NCI-H526 treated with DMSO at 0.1 percent for 48 hours (cell line): ENCODE data around the gene ELMOD1.

ENCODE experiments used
- DNase-seq: peaks from one replicate; lab custom pipeline; 2025; lab: John Stamatoyannopoulos, UW

Gene ELMOD1

GRCh38 chr11:107583629-107584195 lies 7.2 kb upstream of the ELMOD1 start:
- DNase-seq = no peak

DNA sequence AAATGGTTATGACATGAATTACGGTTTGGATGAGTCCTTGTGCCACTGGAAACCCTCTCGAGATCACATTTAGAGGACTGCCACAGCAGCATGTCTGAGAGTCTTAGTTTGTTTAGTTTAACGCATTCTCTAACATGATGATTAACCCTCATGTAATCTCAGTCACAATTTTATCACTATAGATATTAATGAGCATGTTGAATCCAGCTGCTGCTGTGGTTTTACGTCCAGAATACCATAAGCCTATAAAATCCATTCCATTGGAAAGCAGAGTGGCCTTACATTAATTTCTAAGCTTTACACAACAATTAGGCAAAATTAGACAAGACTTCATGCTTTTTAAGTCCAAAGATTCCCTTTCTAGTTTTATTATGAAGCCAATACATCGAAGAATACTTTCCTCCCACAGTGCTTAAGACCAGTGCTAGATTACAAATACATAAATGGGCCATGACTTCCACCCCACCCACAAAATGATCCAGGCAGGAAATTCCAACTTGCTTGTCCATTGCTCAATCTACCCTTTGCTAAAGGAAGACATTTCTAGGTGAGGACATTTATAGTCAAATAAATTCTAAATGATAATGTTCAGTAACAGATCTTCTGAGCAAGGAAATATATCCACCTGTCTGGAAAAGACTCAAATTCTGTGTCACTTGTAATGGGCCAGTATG lies 3.5 kb upstream of the ELMOD1 start:
- no peak for DNase-seq

- peak; percentile 57 for DNase-seq
Observed at GRCh38 chr11:107591378-107592230, 657 bp downstream of the ELMOD1 start.

GRCh38 chr11:107592231-107592590 lies 1.3 kb downstream of the ELMOD1 start:
- DNase-seq = no peak

GRCh38 chr11:107592813-107593212 lies 1.9 kb downstream of the ELMOD1 start:
- DNase-seq = no peak

DNA sequence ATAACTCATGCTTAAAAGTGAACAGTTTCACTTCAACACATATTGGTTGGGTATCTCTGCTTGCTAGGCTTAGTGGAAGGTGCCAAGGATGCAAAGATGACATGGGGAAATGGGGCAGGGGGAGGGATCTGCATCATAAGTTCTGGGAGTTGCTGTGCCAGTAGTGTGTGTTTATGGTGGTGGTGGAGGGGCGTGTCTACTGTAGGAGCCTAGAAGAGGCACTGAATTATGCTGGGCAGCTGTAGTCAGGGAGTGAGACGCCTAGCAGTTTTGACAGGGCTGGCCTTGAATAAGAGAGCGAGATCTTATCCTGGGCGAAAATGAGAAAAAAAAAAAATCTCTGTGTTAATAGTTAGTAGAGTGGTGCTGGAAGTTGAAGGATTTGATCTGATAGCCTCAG lies 3.0 kb downstream of the ELMOD1 start:
- no peak for DNase-seq

DNA sequence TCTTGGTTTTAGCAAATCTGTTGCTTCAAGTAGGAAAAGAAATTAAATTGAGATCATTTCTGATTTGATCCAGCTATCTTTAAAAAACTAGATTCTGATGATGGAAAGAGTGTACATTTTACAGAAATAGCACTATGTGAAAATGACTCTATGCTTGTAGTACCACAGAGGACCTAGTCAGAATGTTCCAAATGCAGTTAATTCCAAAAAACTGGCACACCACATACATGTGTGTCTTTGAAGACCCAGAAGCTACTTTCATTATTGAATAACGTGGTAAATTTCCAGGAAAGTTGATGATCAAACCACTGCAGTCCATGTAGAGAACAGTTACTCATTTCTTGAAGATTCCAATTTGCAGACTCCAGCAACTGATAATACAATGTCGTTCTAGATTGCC lies 3.8 kb downstream of the ELMOD1 start:
- no peak for DNase-seq

- peak; percentile 42 for DNase-seq
Observed at GRCh38 chr11:107598225-107599139, 7.5 kb downstream of the ELMOD1 start.

DNA sequence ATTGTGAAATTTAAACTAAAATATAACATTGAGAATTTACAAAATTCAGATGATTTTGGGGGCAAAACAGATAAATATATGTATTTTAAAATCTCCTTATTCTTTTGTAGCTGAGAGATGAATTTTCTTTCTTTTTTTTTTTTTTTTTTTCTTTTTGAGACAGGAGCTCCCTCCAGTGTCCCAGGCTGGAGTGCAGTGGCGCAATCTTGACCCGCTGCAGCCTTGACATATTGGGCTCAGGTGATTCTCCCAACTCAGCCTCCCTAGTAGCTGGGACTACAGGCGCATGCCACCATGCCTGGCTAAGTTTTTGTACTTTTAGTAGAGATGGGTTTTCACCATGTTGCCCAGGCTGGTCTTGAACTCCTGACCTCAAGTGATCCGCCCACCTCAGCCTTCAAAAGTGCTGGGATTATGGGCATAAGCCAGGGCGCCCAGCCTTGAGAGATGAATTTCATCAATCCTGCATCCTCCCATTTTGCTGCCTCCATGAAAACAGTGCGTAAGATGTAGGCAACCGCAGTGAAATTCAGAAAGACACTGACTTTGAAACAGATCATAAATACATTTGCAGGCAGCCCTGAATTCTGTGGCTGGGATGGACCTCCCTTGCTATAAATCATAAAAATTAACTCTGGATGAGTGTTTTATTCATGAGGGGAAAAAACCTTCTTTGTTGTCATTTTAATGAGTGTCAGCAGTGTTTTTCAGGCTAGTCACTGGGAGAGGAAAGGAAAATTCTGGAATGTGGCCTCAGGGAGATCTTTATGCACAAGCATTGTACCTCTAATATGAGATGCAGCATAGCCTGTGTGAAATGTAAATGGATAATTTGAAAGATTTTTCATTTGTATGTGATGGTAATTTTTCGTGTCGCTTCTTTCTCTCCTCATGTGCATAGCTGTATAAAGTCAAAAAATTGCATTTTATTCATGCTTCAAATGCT lies 14.4 kb downstream of the ELMOD1 start:
- DNase-seq = no peak

- DNase-seq = no peak
Observed at GRCh38 chr11:107606141-107606540, 15.2 kb downstream of the ELMOD1 start.

GRCh38 chr11:107608809-107609208 lies 17.9 kb downstream of the ELMOD1 start:
- no peak for DNase-seq

DNA sequence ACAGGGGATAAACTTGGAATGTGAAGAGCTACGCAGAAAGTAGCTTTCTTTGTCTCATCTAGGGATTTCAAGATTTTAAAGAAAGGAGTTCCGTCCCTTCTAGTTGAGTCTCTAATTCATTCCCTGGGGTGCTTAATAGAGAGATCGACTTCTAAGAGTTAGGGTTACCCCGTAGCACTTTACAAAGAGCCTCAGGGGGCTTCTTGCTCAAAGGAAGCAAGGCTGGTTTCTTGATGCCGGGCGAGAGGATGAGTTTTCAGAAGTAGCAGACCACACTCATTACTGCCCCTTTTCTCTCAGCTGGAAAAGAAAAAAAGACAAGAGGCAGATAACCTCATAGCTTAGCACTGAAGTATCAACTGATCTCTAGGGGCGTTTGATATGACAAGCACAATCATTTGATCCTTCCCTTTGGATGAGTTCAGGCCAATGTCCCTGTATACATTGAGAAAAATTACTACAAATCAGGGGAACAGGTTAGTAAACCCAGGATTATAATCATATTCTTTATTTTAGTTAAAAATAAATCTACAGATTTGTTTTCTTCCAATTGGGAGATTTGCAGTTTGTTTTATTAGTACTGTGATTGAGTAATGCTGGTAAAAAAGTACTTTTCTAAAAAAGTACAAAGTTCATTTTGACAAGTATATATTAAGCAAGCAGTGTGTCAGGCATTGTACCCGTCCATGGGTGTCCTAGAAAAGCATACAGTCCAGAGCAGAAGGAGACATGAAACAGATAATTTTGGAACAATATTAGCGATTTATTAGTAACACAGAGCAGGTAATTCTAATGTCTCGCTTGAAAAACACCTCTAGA lies 18.7 kb downstream of the ELMOD1 start:
- no peak for DNase-seq

DNA sequence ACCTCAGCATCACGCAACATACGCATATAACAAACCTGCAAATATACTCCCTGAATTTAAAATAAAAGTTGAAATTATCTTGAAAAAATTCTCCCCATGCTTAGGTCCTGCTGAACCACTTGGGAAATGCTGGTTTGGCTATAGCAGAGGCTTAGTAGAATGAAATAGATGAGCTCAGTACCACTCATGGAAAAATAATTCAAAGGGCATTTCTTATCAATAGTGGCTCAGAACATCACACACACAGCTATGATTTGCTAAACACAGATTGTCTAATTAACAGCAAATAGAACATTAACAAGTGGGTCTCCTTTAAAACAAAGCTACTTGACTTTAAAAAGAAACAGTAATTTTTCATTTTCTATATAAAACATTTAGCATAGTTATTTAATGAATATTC lies 21.5 kb downstream of the ELMOD1 start:
- DNase-seq = no peak

DNA sequence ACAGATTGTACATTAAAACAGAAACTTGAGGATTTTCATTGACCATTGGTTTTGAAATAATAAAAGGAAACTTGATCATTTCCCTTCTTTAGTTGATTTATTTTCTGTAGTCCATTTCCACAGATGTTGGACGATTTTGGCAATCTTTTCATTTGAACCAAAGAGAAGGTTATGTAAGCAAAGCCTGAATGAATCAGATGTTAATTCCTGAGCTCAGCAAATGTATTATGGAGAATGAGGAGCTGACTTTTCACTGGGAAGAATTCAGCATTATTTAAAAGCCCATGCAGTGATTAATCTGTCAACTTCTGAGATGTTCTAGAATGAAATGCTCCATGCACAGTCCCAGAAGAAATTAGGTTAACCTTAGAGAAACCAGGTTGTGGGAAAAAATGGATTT lies 29.0 kb downstream of the ELMOD1 start:
- DNase-seq = no peak

DNA sequence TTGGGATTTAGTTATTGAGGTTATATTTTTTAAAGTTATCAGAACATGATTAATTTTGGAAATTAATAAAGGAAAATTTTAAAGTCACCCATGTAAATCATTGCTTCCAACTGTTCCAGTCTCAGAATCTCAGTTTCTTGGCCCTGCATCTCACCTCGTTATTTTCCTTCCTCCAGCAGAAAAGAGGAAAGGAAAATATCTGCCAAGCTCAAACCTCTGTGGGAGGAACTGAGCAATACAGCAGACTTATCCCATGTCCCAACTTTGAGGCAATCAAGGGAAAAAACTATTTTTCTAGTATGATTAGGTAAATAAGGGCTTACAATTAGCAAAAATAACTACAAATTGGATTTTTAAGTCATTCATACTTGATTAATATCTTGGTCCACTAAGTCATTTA lies 30.1 kb downstream of the ELMOD1 start:
- no peak for DNase-seq

GRCh38 chr11:107623183-107623582 lies 32.2 kb downstream of the ELMOD1 start:
- DNase-seq = no peak

DNA sequence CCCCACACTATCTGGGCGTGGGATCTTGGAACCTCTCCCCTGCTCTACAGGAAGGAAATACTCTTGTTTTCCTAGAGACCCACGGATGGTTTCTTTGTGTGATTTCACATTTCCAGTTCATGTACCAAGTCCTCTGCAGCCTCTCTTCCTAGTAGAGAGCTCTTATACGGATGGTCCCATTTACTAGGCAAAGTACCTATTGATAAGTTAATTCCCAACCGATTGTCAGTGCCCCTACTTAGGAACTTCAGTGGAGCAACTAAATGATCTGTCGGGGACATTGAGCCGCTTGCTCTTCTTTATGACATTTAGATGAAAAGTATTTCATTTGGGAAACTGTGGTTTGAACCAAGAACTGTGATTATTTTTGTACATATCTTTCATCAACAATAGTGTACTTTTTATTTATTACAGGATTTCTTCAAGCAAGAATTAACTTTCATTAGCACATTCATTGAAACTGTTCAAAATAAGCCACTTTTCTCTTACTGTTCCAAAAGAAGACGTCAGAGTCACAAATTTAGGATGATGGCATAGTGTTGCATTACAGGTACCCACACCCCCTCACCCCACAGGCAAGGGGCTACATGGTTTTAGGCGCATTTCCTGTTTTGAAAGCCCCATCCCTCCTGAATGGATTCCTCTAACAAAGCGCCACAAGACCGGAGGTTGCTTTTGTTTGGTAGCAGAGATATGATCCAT lies 34.2 kb downstream of the ELMOD1 start:
- DNase-seq = no peak

DNA sequence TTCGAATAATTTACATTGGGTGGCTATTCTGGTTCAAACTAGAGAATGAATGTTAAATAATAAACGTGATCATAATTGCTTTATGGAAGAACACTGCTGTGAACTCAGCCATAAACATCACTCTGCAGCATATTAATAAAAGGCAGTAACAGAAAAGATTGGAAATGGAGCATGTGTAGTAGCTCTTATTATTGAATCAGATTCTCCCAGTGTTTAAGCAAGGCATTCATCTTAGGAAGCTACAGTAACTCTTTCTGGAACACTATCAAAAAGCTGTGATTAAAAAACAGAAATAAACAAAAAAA lies 34.7 kb downstream of the ELMOD1 start:
- no peak for DNase-seq

DNA sequence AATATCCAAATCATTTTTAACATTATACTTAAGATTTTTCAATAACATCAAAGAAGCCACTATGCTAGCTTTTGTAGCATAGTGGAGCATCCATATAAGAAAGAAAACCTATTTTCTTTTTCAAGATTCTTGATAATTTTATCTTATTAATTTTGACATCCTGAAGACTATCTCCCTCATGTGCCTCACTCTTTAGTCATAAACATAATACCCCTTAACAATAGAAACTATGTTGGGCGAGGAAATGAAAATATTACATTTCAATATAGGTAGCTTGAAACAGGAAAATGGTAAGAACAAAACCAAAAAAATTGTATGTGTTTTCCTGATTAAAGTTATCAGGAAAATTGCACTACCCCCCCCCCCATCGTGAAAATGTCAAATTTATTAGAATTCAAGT lies 40.1 kb downstream of the ELMOD1 start:
- no peak for DNase-seq

DNA sequence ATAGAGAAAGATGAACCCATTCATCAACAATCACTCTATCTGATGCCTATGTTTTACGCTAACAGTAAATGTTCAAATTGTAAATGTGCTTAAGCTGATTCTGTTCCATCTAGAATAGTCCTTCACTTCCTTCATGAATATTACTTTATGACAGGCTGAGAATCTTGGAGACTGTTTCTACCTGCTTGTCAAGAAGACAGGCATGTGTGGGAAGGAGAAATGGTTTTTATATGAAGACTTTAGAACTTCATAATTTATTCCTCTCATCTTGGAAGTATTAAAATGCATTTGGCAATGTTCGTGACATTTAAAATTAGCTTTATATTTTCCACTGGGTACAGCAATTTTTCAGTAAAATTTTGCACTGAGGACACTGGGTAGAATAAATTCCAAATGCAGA lies 41.0 kb downstream of the ELMOD1 start:
- no peak for DNase-seq
